Left kidney (tissue), 8 donors: Measurements from ENCODE around the gene MTFR2. TPM values are rescaled to one million over a fixed set of nuclear protein-coding genes. Genes with fewer than 3 reads are reported as not detected.

Experiments used
- DNase-seq: peaks from one replicate; pipeline ENCODE4 v3.0.0-alpha.2; 2013
- long read RNA-seq, 8 donors: transcript quantifications; one replicate each; lab custom pipeline, GENCODE V29; 2026
- polyA plus RNA-seq: library from polyadenylated mRNA; unstranded; fragments of 120-200 nt; gene quantifications from one replicate; pipeline ENCODE4 v1.2.1, GENCODE V29; 2013; ENCODE audit not compliant: insufficient read length

The MTFR2 gene
- polyA plus RNA-seq, result 4.9 TPM
- long read RNA-seq, donor 1, result 0 reads
- long read RNA-seq, donor 2, result 0 reads
- long read RNA-seq, donor 3, partial matches to known transcripts, result 0 of 1 reads
- long read RNA-seq, donor 3, other reads (novel, unspliced or antisense), result 0 of 1 reads
- long read RNA-seq, donor 4, result 0 reads
- long read RNA-seq, donor 5, partial matches to known transcripts, result 0 of 2 reads
- long read RNA-seq, donor 5, other reads (novel, unspliced or antisense), result 0 of 2 reads
- long read RNA-seq, donor 6, partial matches to known transcripts, result 0 of 1 reads
- long read RNA-seq, donor 6, other reads (novel, unspliced or antisense), result 0 of 1 reads
- long read RNA-seq, donor 7, partial matches to known transcripts, result 0 of 1 reads
- long read RNA-seq, donor 7, other reads (novel, unspliced or antisense), result 0 of 1 reads
- long read RNA-seq, donor 8, result 0 reads

- peak; percentile 99 for DNase-seq
Observed at GRCh38 chr6:136249811-136250685, at the start of gene MTFR2. Gene MTFR2, minus strand, starts transcription at chr6:136250311. Its CDS starts 1,212 bp downstream, at chr6:136249099.

GRCh38 chr6:136294621-136295020, 44.5 kb upstream of the MTFR2 start:
- no peak for DNase-seq

GRCh38 chr6:136290410-136291010, 40.4 kb upstream of the MTFR2 start:
- DNase-seq, result peak; percentile 76

- peak; percentile 99 for DNase-seq
Observed at GRCh38 chr6:136289579-136290409, 39.7 kb upstream of the MTFR2 start, which contains the start of gene BCLAF1. Gene BCLAF1, minus strand, starts transcription at chr6:136289846. Its CDS starts 9,980 bp downstream, at chr6:136279866.

GRCh38 chr6:136289327-136289578, 39.1 kb upstream of the MTFR2 start:
- DNase-seq, result peak; percentile 92

GRCh38 chr6:136288566-136289326, 38.6 kb upstream of the MTFR2 start:
- peak; percentile 72 for DNase-seq

GRCh38 chr6:136284909-136285308, 34.8 kb upstream of the MTFR2 start:
- no peak for DNase-seq

- no peak for DNase-seq
Observed at GRCh38 chr6:136282906-136283305, 32.8 kb upstream of the MTFR2 start.

- no peak for DNase-seq
Observed at GRCh38 chr6:136280032-136280609, 30.0 kb upstream of the MTFR2 start.

GRCh38 chr6:136274062-136274461, 24.0 kb upstream of the MTFR2 start:
- no peak for DNase-seq

GRCh38 chr6:136265101-136265500, 15.0 kb upstream of the MTFR2 start:
- no peak for DNase-seq

GRCh38 chr6:136262940-136263339, 12.8 kb upstream of the MTFR2 start:
- no peak for DNase-seq

- no peak for DNase-seq
Observed at GRCh38 chr6:136254851-136255466, 4.8 kb upstream of the MTFR2 start.

GRCh38 chr6:136253734-136254133, 3.6 kb upstream of the MTFR2 start:
- no peak for DNase-seq

GRCh38 chr6:136252441-136252840, 2.3 kb upstream of the MTFR2 start:
- no peak for DNase-seq

GRCh38 chr6:136251394-136251793, 1.3 kb upstream of the MTFR2 start:
- DNase-seq, result no peak

- no peak for DNase-seq
Observed at GRCh38 chr6:136250686-136251008, 536 bp upstream of the MTFR2 start.

GRCh38 chr6:136249336-136249735, 775 bp downstream of the MTFR2 start:
- DNase-seq, result no peak

GRCh38 chr6:136244061-136244616, 6.0 kb downstream of the MTFR2 start:
- DNase-seq, result no peak
